GM12878 (cell line): ENCODE results near the gene E2F2. TPM values are rescaled to one million over a fixed set of nuclear protein-coding genes. Genes with fewer than 3 reads are reported as not detected.
"Not testable (repeated sequence)": the region's sequence is repeated elsewhere in the genome, so short reads cannot be mapped to it uniquely, and the experiment has no call there.

Experiments used
- ATAC-seq: fragments of 200-7000 bp; cut with Tn5 transposase; 3 replicates; pipeline ENCODE4 v1.9.1; 2020; ENCODE audit warnings: mild to moderate bottlenecking, moderate library complexity
- BruUV-seq: library from RNA; stranded (reverse); fragments of 400-500 nt; replicated peaks from 2 replicates; lab custom pipeline; 2021; lab: Mats Ljungman, UMichigan
- CTCF ChIA-PET: fragments of 300-600 bp; sonication (Branson Sonifier 250); formaldehyde crosslinking; extraction: SDS; loops from one replicate; lab custom pipeline; 2021; ENCODE audit warnings: inconsistent platforms; lab: Yijun Ruan, JAX
- POLR2A ChIA-PET: fragments of 350-600 bp; formaldehyde crosslinking; extraction: SDS; loops from one replicate; lab custom pipeline; 2021; ENCODE audit warnings: inconsistent platforms; lab: Charles Lee
- RAD21 ChIA-PET: fragments of 300-600 bp; sonication (Branson Sonifier 250); formaldehyde crosslinking; loops from one replicate; lab custom pipeline; 2023; ENCODE audit warnings: antibody characterized with exemption; ENCODE audit not compliant: unreplicated experiment; lab: Charles Lee
- SMC1A ChIA-PET: fragments of 300-600 bp; sonication (Branson Sonifier 250); formaldehyde crosslinking; loops from one replicate; lab custom pipeline; 2023; ENCODE audit not compliant: unreplicated experiment, uncharacterized antibody; lab: Charles Lee
- DNase-seq: peaks from one replicate; pipeline ENCODE4 v3.0.0-alpha.2; 2011; ENCODE audit warnings: low read depth, low spot score
- FAIRE-seq: peaks from 3 replicates; lab custom pipeline; 2011; peaks lifted over from hg19 to GRCh38; lab: Jason Lieb, UNC
- H2AFZ ChIP-seq: 2 replicates; pipeline ENCODE4 v1.6.0; 2011; ENCODE audit warnings: low read depth, low read length, control low read depth; ENCODE audit not compliant: control insufficient read depth
- H3K27ac ChIP-seq: 2 replicates; pipeline ENCODE4 v1.5.1; 2011; ENCODE audit warnings: control low read depth; ENCODE audit not compliant: control insufficient read depth, insufficient read depth
- H3K27me3 ChIP-seq, 2 experiments: replicated peaks in 1 of 2; 2 replicates each; pipeline versions ENCODE4 v1.6.0 to v1.6.1; 2011; ENCODE audit warnings: low read length in 1 of 2; ENCODE audit not compliant: control insufficient read depth in 2 of 2, insufficient read depth in 2 of 2
- H3K36me3 ChIP-seq, 2 experiments: 2 replicates each; pipeline ENCODE4 v1.5.1; 2011; ENCODE audit warnings: low read length in 1 of 2; ENCODE audit not compliant: control insufficient read depth in 2 of 2, insufficient read depth in 2 of 2
- H3K4me1 ChIP-seq: 2 replicates; pipeline ENCODE4 v1.6.1; 2011; ENCODE audit warnings: mild to moderate bottlenecking, low read length, moderate library complexity, mixed read lengths; ENCODE audit not compliant: control insufficient read depth, insufficient read depth
- H3K4me2 ChIP-seq: 2 replicates; pipeline ENCODE4 v1.6.0; 2011; ENCODE audit warnings: control low read depth; ENCODE audit not compliant: control insufficient read depth, insufficient read depth
- H3K4me3 ChIP-seq: fragments of 200-600 bp; sonication (generic); 2 replicates; pipeline ENCODE4 v1.5.1; 2016
- H3K79me2 ChIP-seq: 2 replicates; pipeline ENCODE4 v1.6.0; 2011; ENCODE audit warnings: low read length; ENCODE audit not compliant: control insufficient read depth, insufficient read depth
- H3K9ac ChIP-seq: 2 replicates; pipeline ENCODE4 v1.8.0; 2011; ENCODE audit warnings: low read length, control low read depth, mixed read lengths; ENCODE audit not compliant: control insufficient read depth, insufficient read depth
- H3K9me3 ChIP-seq: replicated peaks from 3 replicates; pipeline ENCODE4 v1.5.1; 2011; ENCODE audit warnings: mild to moderate bottlenecking, low read length; ENCODE audit not compliant: control insufficient read depth, insufficient read depth
- H4K20me1 ChIP-seq: 2 replicates; pipeline ENCODE4 v1.6.0; 2011; ENCODE audit not compliant: control insufficient read depth, insufficient read depth
- BACH1 ChIP-seq: fragments of 450-650 bp; IDR thresholded peaks from 2 replicates; pipeline ENCODE4 v1.6.1; 2017; ENCODE audit warnings: mild to moderate bottlenecking, borderline replicate concordance
- BCL3 ChIP-seq: IDR thresholded peaks from 2 replicates; pipeline ENCODE4 v1.6.1; 2011; ENCODE audit warnings: borderline replicate concordance, low read depth, mild to moderate bottlenecking, moderate library complexity, low read length; ENCODE audit not compliant: insufficient read depth, poor library complexity, severe bottlenecking
- EED ChIP-seq: sonication (generic); IDR thresholded peaks from 2 replicates; pipeline ENCODE4 v1.6.1; 2016; ENCODE audit warnings: antibody characterized with exemption, low read depth
- MLLT1 ChIP-seq: fragments of 450-650 bp; IDR thresholded peaks from 2 replicates; pipeline ENCODE4 v1.6.1; 2016; ENCODE audit warnings: mild to moderate bottlenecking
- PML ChIP-seq: IDR thresholded peaks from 2 replicates; pipeline ENCODE4 v1.6.1; 2012; ENCODE audit warnings: low read length, inconsistent platforms
- WGBS: methylation state at CpG from one replicate; pipeline ENCODE4 v1.1.6; 2016; ENCODE audit warnings: low lambda C conversion rate; ENCODE audit not compliant: insufficient replicate concordance, insufficient coverage; ENCODE audit errors: missing lambda C conversion rate; 5-methylcytosine and 5-hydroxymethylcytosine counted together
- in situ Hi-C: fragments of 300-500 bp; cut with MboI; formaldehyde crosslinking; loops from 9 replicates; pipeline ENCODE4 v1.14.3; 2018; ENCODE audit warnings: mixed read lengths
- intact Hi-C: fragments of 100-400 bp; cut with micrococcal nuclease; formaldehyde crosslinking; loops from one replicate; pipeline ENCODE4 v1.14.2; 2022; ENCODE audit not compliant: unreplicated experiment
- polyA plus RNA-seq, 11 experiments: library from polyadenylated mRNA; depleted of rRNA in 4 of 11; unstranded in 6 of 11; stranded (reverse) in 5 of 11; fragments of >200 nt; fragmentation: Nextera tagmentation in 4 of 11; fragmentation: Illumina TruSeq in 1 of 11; extraction: Ambion mirVana in 4 of 11; extraction: Trizol in 1 of 11; gene quantifications; 1 replicate in 1 of 11; 2 replicates in 10 of 11; pipeline versions ENCODE4 v1.2.1 to v1.2.3, GENCODE V29; 2011 to 2016; ENCODE audit warnings: inconsistent platforms in 2 of 11, missing spikeins in 2 of 11, low read depth in 1 of 11
- total RNA-seq, 4 experiments: library from RNA; depleted of rRNA in 3 of 4; stranded (reverse); fragments of >200 nt in 3 of 4; fragmentation: Illumina TruSeq in 1 of 4; extraction: Trizol in 1 of 4; gene quantifications; 2 replicates each; pipeline versions ENCODE4 v1.2.1 to v1.2.3, GENCODE V29; 2013 to 2021

The E2F2 gene
- total and polyA plus RNA-seq, 10 of the 15 experiments (the other 5 are each of a cell fraction or from before 2014, with no cell fraction given) = 3.8 to 27.2 (median 14.6) TPM

GRCh38 chr1:23505851-23506250 is 25.2 kb downstream of the E2F2 start:
- ChIA-PET CTCF (interaction anchor here (1.2 to 2.3 kb wide), 3 partner anchors 9 to 33 kb away, joined by 3 to 11 read pairs (median 3); no protein-coding TSS in a partner anchor), SMC1A (no interaction called here), POLR2A (no interaction called here), RAD21 (no interaction called here)
- no peaks in the 10 kb centered on the region for H3K79me2 ChIP-seq
- no peak overlapping the region for H3K4me2 ChIP-seq
- BruUV-seq = no TSS peak
- no peak for FAIRE-seq
- no peaks in the 10 kb centered on the region for H3K4me1 ChIP-seq
- H3K36me3 ChIP-seq = peaks cover 4 to 31% of the 10 kb centered on the region in 2 experiments; a peak in 3 of 4 replicates
- intact Hi-C loops = no loop called here
- H3K9me3 ChIP-seq = no peaks in the 10 kb centered on the region
- H3K9ac ChIP-seq = no peak overlapping the region
- H2AFZ ChIP-seq = no peak overlapping the region
- in situ Hi-C loops = no loop called here
- 100% methylated on average over 6 of the region's 6 CpGs for WGBS
- H3K27me3 ChIP-seq = no peaks in the 10 kb centered on the region
- no peak for ATAC-seq
- H4K20me1 ChIP-seq = no peaks in the 10 kb centered on the region
- TF ChIP-seq EED (no peak), PML (no peak), BCL3 (no peak), BACH1 (no peak), MLLT1 (no peak)
- no peak for DNase-seq
- H3K4me3 ChIP-seq = no peak overlapping the region
- no peak overlapping the region for H3K27ac ChIP-seq

GRCh38 chr1:23504156-23504555 is 26.9 kb downstream of the E2F2 start:
- H3K4me1 ChIP-seq, H3K4me2 ChIP-seq, DNase-seq, intact Hi-C loops, in situ Hi-C loops, H3K27me3 ChIP-seq, H3K79me2 ChIP-seq, H3K27ac ChIP-seq, H3K9ac ChIP-seq, CTCF ChIA-PET, RAD21 ChIA-PET, SMC1A ChIA-PET, H3K9me3 ChIP-seq, H2AFZ ChIP-seq, H3K4me3 ChIP-seq, ATAC-seq, BruUV-seq, FAIRE-seq, H4K20me1 ChIP-seq, POLR2A ChIA-PET: not testable (repeated sequence)
- 98% methylated on average over 8 of the region's 24 CpGs for WGBS
- peaks cover 0 to 22% of the 10 kb centered on the region in 2 experiments; a peak in 3 of 4 replicates for H3K36me3 ChIP-seq
